Hair follicle dermal papilla cell (primary cell): ENCODE measurements around the gene SPARCL1. TPM values are rescaled to one million over a fixed set of nuclear protein-coding genes. Genes with fewer than 3 reads are reported as not detected.

Source experiments
- total RNA-seq: library from RNA; depleted of rRNA; stranded (reverse); fragments of >200 nt; gene quantifications from 2 replicates; pipeline ENCODE4 v1.2.3, GENCODE V29; 2012

Gene SPARCL1
- total RNA-seq, result not detected in 2 replicates

GRCh38 chr4:87529187-87529586 is at the start of gene SPARCL1:
SPARCL1 (minus strand) TSS chr4:87529376; CDS start chr4:87499574, 29,802 bp downstream.

Other genes with a start within 250 kb of the SPARCL1 start
- gene HSD17B13, start 206.5 kb downstream of the SPARCL1 start, total RNA-seq, result not detected in 2 replicates
- gene HSD17B11, start 138.2 kb downstream of the SPARCL1 start, total RNA-seq, result 28.7 and 40.6 TPM in 2 replicates
- gene NUDT9, start 106.8 kb downstream of the SPARCL1 start, total RNA-seq, result 7.1 and 8.6 TPM in 2 replicates
- not detected in 2 replicates for gene DSPP, start 79.2 kb upstream of the SPARCL1 start, total RNA-seq
- not detected in 2 replicates for gene DMP1, start 120.9 kb upstream of the SPARCL1 start, total RNA-seq